B cell (primary cell): ENCODE results near the gene ATP6V1G2. TPM values are rescaled to one million over a fixed set of nuclear protein-coding genes. Genes with fewer than 3 reads are reported as not detected.
A peak's percentile ranks its signal among the peaks of the same experiment; 100 is the strongest.

ENCODE experiments used
- ATAC-seq: fragments of 200-7000 bp; cut with Tn5 transposase; one replicate; pipeline ENCODE4 v1.10.0; 2021; ENCODE audit warnings: low read depth, mild to moderate bottlenecking, moderate number of reproducible peaks, moderate library complexity
- CTCF ChIA-PET: fragments of 350-600 bp; sonication (Branson Sonifier 250); formaldehyde crosslinking; loops from one replicate; lab custom pipeline; 2021; ENCODE audit warnings: antibody characterized with exemption, inconsistent platforms; lab: Charles Lee
- POLR2A ChIA-PET: fragments of 350-600 bp; sonication (Branson Sonifier 250); formaldehyde crosslinking; loops from one replicate; lab custom pipeline; 2021; ENCODE audit warnings: antibody characterized with exemption; lab: Charles Lee
- DNase-seq: peaks from one replicate; pipeline ENCODE4 v3.0.0; 2013
- H2AFZ ChIP-seq: 2 replicates; pipeline ENCODE4 v1.6.1; 2012; ENCODE audit warnings: mild to moderate bottlenecking, low read depth, low read length; ENCODE audit not compliant: insufficient read depth, poor library complexity, severe bottlenecking
- H3K27ac ChIP-seq, 2 donors: 1 replicate in 1 of 2; 2 replicates in 1 of 2; pipeline ENCODE4 v1.5.1; 2012 to 2013; ENCODE audit warnings: low read length in 2 of 2, mild to moderate bottlenecking in 2 of 2, moderate library complexity in 1 of 2
- H3K27me3 ChIP-seq, 4 experiments: fragments of 200-600 bp in 1 of 4; sonication (generic) in 1 of 4; replicated peaks in 1 of 4; 1 replicate in 2 of 4; 2 replicates in 2 of 4; pipeline versions ENCODE4 v1.6.1 to v1.7.0; 2013 to 2016; ENCODE audit warnings: low read length in 3 of 4, mild to moderate bottlenecking in 2 of 4, mixed read lengths in 1 of 4, moderate library complexity in 1 of 4; ENCODE audit not compliant: insufficient read depth in 4 of 4, control insufficient read depth in 3 of 4; ENCODE audit errors: control extremely low read depth in 1 of 4
- H3K36me3 ChIP-seq, 2 experiments: replicated peaks in 1 of 2; 1 replicate in 1 of 2; 2 replicates in 1 of 2; pipeline versions ENCODE4 v1.6.1 to v1.7.1; 2013; ENCODE audit warnings: low read length in 1 of 2; ENCODE audit not compliant: insufficient read depth in 2 of 2, control insufficient read depth in 1 of 2; ENCODE audit errors: control extremely low read depth in 1 of 2, extremely low read depth in 1 of 2
- H3K4me1 ChIP-seq, 2 donors: fragments of 200-600 bp in 1 of 2; sonication (generic) in 1 of 2; 1 replicate in 1 of 2; 2 replicates in 1 of 2; pipeline versions ENCODE4 v1.5.1 to v1.6.1; 2013 to 2017; ENCODE audit warnings: low read length in 2 of 2; ENCODE audit not compliant: control insufficient read depth in 2 of 2, insufficient read depth in 2 of 2
- H3K4me2 ChIP-seq: replicated peaks from 2 replicates; pipeline ENCODE3; 2012; ENCODE audit warnings: mild to moderate bottlenecking, low read depth, low read length; ENCODE audit not compliant: poor library complexity, severe bottlenecking
- H3K4me3 ChIP-seq, 5 experiments: fragments of 200-600 bp in 1 of 5; sonication (generic) in 1 of 5; 1 replicate in 3 of 5; 2 replicates in 2 of 5; pipeline versions ENCODE4 v1.5.1 to v1.7.0; 2011 to 2016; ENCODE audit warnings: low read length in 4 of 5, mild to moderate bottlenecking in 4 of 5, low read depth in 2 of 5, control low read depth in 1 of 5, moderate library complexity in 1 of 5; ENCODE audit not compliant: insufficient read depth in 1 of 5; ENCODE audit errors: control extremely low read depth in 1 of 5, extremely low read depth in 1 of 5
- H3K79me2 ChIP-seq: fragments of 200-600 bp; sonication (generic); one replicate; pipeline ENCODE4 v1.6.0; 2016; ENCODE audit warnings: low read length; ENCODE audit not compliant: control insufficient read depth, insufficient read depth
- H3K9ac ChIP-seq: fragments of 200-600 bp; sonication (generic); 2 replicates; pipeline ENCODE4 v1.6.1; 2017; ENCODE audit warnings: mild to moderate bottlenecking, low read length, moderate library complexity
- H3K9me3 ChIP-seq, 3 donors: one replicate each; pipeline versions ENCODE4 v1.6.1 to v1.7.1; 2013; ENCODE audit warnings: low read length in 2 of 3; ENCODE audit not compliant: control insufficient read depth in 2 of 3, insufficient read depth in 1 of 3; ENCODE audit errors: control extremely low read depth in 1 of 3
- H4K20me1 ChIP-seq: 2 replicates; pipeline ENCODE4 v1.6.0; 2012; ENCODE audit warnings: mild to moderate bottlenecking, low read length; ENCODE audit not compliant: insufficient read depth, control insufficient read depth, poor library complexity, severe bottlenecking
- H3K27ac Mint-ChIP-seq: one replicate; pipeline ENCODE4 v1.8.0; 2021; ENCODE audit warnings: mixed read lengths
- H3K27me3 Mint-ChIP-seq: one replicate; pipeline ENCODE4 v1.8.0; 2021; ENCODE audit warnings: mixed read lengths
- H3K4me1 Mint-ChIP-seq: one replicate; pipeline ENCODE4 v1.8.0; 2021; ENCODE audit warnings: mixed read lengths
- H3K4me3 Mint-ChIP-seq: one replicate; pipeline ENCODE4 v1.8.0; 2021; ENCODE audit warnings: mixed read lengths
- H3K9me3 Mint-ChIP-seq: one replicate; pipeline ENCODE4 v1.8.0; 2022; ENCODE audit warnings: mixed read lengths; ENCODE audit not compliant: insufficient read depth
- CTCF ChIP-seq: fragments of 200-600 bp; IDR thresholded peaks from one replicate; pipeline ENCODE4 v1.8.0; 2022; ENCODE audit warnings: antibody characterized with exemption, mild to moderate bottlenecking
- EZH2 ChIP-seq: IDR thresholded peaks from 2 replicates; pipeline ENCODE4 v1.6.1; 2012; ENCODE audit warnings: borderline replicate concordance, low read depth, mild to moderate bottlenecking, moderate library complexity, low read length; ENCODE audit not compliant: insufficient read depth, poor library complexity, severe bottlenecking
- WGBS: methylation state at CpG from one replicate; pipeline ENCODE4 v1.1.5; 2013; ENCODE audit warnings: missing lambda C conversion rate; ENCODE audit not compliant: insufficient coverage; 5-methylcytosine and 5-hydroxymethylcytosine counted together
- intact Hi-C: fragments of 100-400 bp; cut with micrococcal nuclease; formaldehyde crosslinking; loops from one replicate; pipeline ENCODE4 v1.10.0; 2022
- polyA plus RNA-seq: library from polyadenylated mRNA; depleted of rRNA; stranded (reverse); fragments of >200 nt; gene quantifications from 2 replicates; pipeline ENCODE4 v1.2.3, GENCODE V29; 2012
- total RNA-seq, 2 donors: library from RNA; stranded (reverse); fragments of 120-200 nt in 1 of 2; gene quantifications; 1 replicate in 1 of 2; 2 replicates in 1 of 2; pipeline versions ENCODE4 v1.2.3 to v1.2.4, GENCODE V29; 2013 to 2022

ATP6V1G2 gene
- total and polyA plus RNA-seq, 2 donors (not counting 1 experiment from before 2014, with no cell fraction given), result 3.3 to 4.5 TPM

DNA sequence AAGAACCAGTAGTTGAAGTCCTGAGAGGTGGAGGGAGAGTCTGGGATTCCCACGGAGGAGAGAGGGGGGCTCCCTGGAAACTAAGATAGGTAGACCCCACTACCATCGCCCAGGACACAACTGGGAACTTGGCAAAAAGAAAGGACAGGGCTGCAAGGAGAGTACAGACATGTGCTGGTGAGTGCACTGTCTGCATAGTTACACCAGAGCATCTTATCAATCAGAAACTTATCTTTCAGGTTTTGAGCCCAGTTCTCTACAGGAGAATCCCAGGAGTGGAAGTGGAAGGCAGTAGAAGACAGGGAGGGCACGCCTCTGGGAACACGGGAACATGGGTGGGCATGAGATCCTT lies 13.2 kb upstream of the ATP6V1G2 start:
- CTCF ChIA-PET, result interaction anchor here (1.3 to 29.4 kb wide), 4 partner anchors 9 to 31 kb away, joined by 4 to 2241 read pairs (median 28); partner anchors contain the start of genes DDX39B, LST1, LTB and NCR3
- peak overlapping the region; percentile 4 to 61 (median 45) for H3K4me3 ChIP-seq
- peak overlapping the region; percentile 80 to 87 for H3K27ac ChIP-seq
- H3K27ac Mint-ChIP-seq, result peak overlapping the region; percentile 94
- intact Hi-C loops, result loop anchor here (2.0 kb wide), 1 partner anchor 21 kb away; no protein-coding TSS in a partner anchor
- H3K27me3 Mint-ChIP-seq, result no peaks in the 10 kb centered on the region
- 18% methylated on average over 2 of the region's 4 CpGs for WGBS
- peaks cover 80 to 81% of the 10 kb centered on the region in 2 donors for H3K4me1 ChIP-seq
- H3K79me2 ChIP-seq, result peaks cover 68% of the 10 kb centered on the region
- H3K27me3 ChIP-seq, result no peaks in the 10 kb centered on the region
- peaks cover 0 to 3% of the 10 kb centered on the region in 2 experiments for H3K36me3 ChIP-seq
- H3K4me2 ChIP-seq, result peak overlapping the region; percentile 92
- TF ChIP-seq CTCF (peak; percentile 7), EZH2 (no peak)
- no peak overlapping the region for H2AFZ ChIP-seq
- POLR2A ChIA-PET, result interaction anchor here (0.5 to 42.6 kb wide), 7 partner anchors 8 to 231 kb away, joined by 3 to 1450 read pairs (median 4); partner anchors contain the start of genes DDX39B, LST1, LTA and LTB
- H3K4me1 Mint-ChIP-seq, result peaks cover 81% of the 10 kb centered on the region
- DNase-seq (no peak), ATAC-seq (peak; percentile 3)
- peaks cover 20% of the 10 kb centered on the region for H4K20me1 ChIP-seq
- peak overlapping the region; percentile 54 for H3K9ac ChIP-seq
- H3K9me3 Mint-ChIP-seq, result no peaks in the 10 kb centered on the region
- peak overlapping the region; percentile 92 for H3K4me3 Mint-ChIP-seq
- H3K9me3 ChIP-seq, result no peaks in the 10 kb centered on the region
